Panc1 (cell line): Measurements from ENCODE around the gene CLRN1.

Experiments used
- POLR2AphosphoS5 ChIP-seq: IDR thresholded peaks from 2 replicates; pipeline ENCODE4 v1.6.1; 2012; ENCODE audit warnings: mild to moderate bottlenecking, low read depth, low read length, moderate library complexity
- REST ChIP-seq, 2 experiments: IDR thresholded peaks; 2 replicates each; pipeline ENCODE4 v1.6.1; 2011 to 2012; ENCODE audit warnings: low read depth in 2 of 2, control low read depth in 1 of 2, low read length in 1 of 2, mild to moderate bottlenecking in 1 of 2, moderate library complexity in 1 of 2; ENCODE audit not compliant: insufficient read depth in 1 of 2
- TCF7L2 ChIP-seq: IDR thresholded peaks from 2 replicates; pipeline ENCODE4 v1.6.1; 2011; ENCODE audit warnings: mild to moderate bottlenecking, low read depth, low read length, inconsistent platforms
- TF ChIP-seq, protein P1 (sequence below): fragments of 450-650 bp; IDR thresholded peaks from 2 replicates; pipeline ENCODE4 v1.5.1; 2017; ENCODE audit warnings: mild to moderate bottlenecking

GRCh38 chr3:150899141-150899540 is 73.4 kb downstream of the CLRN1 start:
- TF ChIP-seq, protein P1, sequence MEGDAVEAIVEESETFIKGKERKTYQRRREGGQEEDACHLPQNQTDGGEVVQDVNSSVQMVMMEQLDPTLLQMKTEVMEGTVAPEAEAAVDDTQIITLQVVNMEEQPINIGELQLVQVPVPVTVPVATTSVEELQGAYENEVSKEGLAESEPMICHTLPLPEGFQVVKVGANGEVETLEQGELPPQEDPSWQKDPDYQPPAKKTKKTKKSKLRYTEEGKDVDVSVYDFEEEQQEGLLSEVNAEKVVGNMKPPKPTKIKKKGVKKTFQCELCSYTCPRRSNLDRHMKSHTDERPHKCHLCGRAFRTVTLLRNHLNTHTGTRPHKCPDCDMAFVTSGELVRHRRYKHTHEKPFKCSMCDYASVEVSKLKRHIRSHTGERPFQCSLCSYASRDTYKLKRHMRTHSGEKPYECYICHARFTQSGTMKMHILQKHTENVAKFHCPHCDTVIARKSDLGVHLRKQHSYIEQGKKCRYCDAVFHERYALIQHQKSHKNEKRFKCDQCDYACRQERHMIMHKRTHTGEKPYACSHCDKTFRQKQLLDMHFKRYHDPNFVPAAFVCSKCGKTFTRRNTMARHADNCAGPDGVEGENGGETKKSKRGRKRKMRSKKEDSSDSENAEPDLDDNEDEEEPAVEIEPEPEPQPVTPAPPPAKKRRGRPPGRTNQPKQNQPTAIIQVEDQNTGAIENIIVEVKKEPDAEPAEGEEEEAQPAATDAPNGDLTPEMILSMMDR = no peak
- TF ChIP-seq POLR2AphosphoS5 (no peak), TCF7L2 (no peak), REST (IDR thresholded peaks at IDR 0.05; ENCODE audit: insufficient read depth in 1 of 2, low read depth in 2 of 2, low read length in 1 of 2) (no peak)
